HG02588 (cell line): Measurements from ENCODE around the gene BCO1.
"Not testable (repeated sequence)": the region's sequence is repeated elsewhere in the genome, so short reads cannot be mapped to it uniquely, and the experiment has no call there.

Source experiments
- ATAC-seq: cut with Tn5 transposase; IDR thresholded peaks from one replicate; pipeline ENCODE4 v1.9.1; 2021; ENCODE audit warnings: mild to moderate bottlenecking, moderate library complexity; ENCODE audit not compliant: unreplicated experiment

BCO1 gene

GRCh38 chr16:81238296-81239011, at the start of gene BCO1:
Gene BCO1 (plus strand): TSS chr16:81238689. CDS start chr16:81238909, 220 bp downstream.
- ATAC-seq: no peak

GRCh38 chr16:81189100-81189664, 49.3 kb upstream of the BCO1 start:
- no peak for ATAC-seq

GRCh38 chr16:81190667-81191066, 47.8 kb upstream of the BCO1 start:
- ATAC-seq: no peak

GRCh38 chr16:81195885-81196534, 42.5 kb upstream of the BCO1 start:
- ATAC-seq: no peak

- no peak for ATAC-seq
Measured at GRCh38 chr16:81198635-81199034, 39.9 kb upstream of the BCO1 start.

- ATAC-seq: no peak
Measured at GRCh38 chr16:81201267-81201666, 37.2 kb upstream of the BCO1 start.

- no peak for ATAC-seq
Measured at GRCh38 chr16:81204798-81205680, 33.5 kb upstream of the BCO1 start.

- ATAC-seq: no peak
Measured at GRCh38 chr16:81207076-81207475, 31.4 kb upstream of the BCO1 start.

- no peak for ATAC-seq
Measured at GRCh38 chr16:81210807-81211206, 27.7 kb upstream of the BCO1 start.

GRCh38 chr16:81212830-81213465, 25.5 kb upstream of the BCO1 start:
- no peak for ATAC-seq

- no peak for ATAC-seq
Measured at GRCh38 chr16:81214745-81215166, 23.7 kb upstream of the BCO1 start.

- no peak for ATAC-seq
Measured at GRCh38 chr16:81216114-81216513, 22.4 kb upstream of the BCO1 start.

GRCh38 chr16:81216706-81217105, 21.8 kb upstream of the BCO1 start:
- ATAC-seq: no peak

- ATAC-seq: no peak
Measured at GRCh38 chr16:81219151-81219550, 19.3 kb upstream of the BCO1 start.

GRCh38 chr16:81220349-81220748, 18.1 kb upstream of the BCO1 start:
- no peak for ATAC-seq

GRCh38 chr16:81221731-81222130, 16.8 kb upstream of the BCO1 start:
- ATAC-seq: no peak

- ATAC-seq: no peak
Measured at GRCh38 chr16:81224824-81225223, 13.7 kb upstream of the BCO1 start.

GRCh38 chr16:81225697-81226096, 12.8 kb upstream of the BCO1 start:
- ATAC-seq: not testable (repeated sequence)

GRCh38 chr16:81227785-81228184, 10.7 kb upstream of the BCO1 start:
- ATAC-seq: no peak

- no peak for ATAC-seq
Measured at GRCh38 chr16:81229811-81230210, 8.7 kb upstream of the BCO1 start.

- ATAC-seq: no peak
Measured at GRCh38 chr16:81231014-81231413, 7.5 kb upstream of the BCO1 start.
